ENCODE measurements around the gene GFER.

- TF ChIP-seq CTCF (optimal IDR thresholded peaks at IDR 0.05 in 1 of 3, IDR thresholded peaks at IDR 0.05 in 1 of 3, conservative IDR thresholded peaks at IDR 0.05 in 1 of 3; ENCODE audit: extremely low read depth in 1 of 3, insufficient read depth in 2 of 3, low read length in 3 of 3) (no peak), EZH2 (IDR thresholded peaks at IDR 0.05; ENCODE audit: low read length) (no peak)
Measured at GRCh38 chr16:1946495-1947368, 37.3 kb upstream of the GFER start.

Data from keratinocyte (primary cell).